GM12872 (cell line): ENCODE data around the gene ATP2B2.

Experiments used
- TF ChIP-seq, protein P1 (sequence below): IDR thresholded peaks from 3 replicates; pipeline ENCODE4 v1.5.1; 2011; ENCODE audit warnings: low read depth, mild to moderate bottlenecking, low read length, moderate library complexity; ENCODE audit not compliant: insufficient read depth

The ATP2B2 gene

GRCh38 chr3:10401990-10402761 is 103.2 kb downstream of the ATP2B2 start:
- TF ChIP-seq, protein P1, sequence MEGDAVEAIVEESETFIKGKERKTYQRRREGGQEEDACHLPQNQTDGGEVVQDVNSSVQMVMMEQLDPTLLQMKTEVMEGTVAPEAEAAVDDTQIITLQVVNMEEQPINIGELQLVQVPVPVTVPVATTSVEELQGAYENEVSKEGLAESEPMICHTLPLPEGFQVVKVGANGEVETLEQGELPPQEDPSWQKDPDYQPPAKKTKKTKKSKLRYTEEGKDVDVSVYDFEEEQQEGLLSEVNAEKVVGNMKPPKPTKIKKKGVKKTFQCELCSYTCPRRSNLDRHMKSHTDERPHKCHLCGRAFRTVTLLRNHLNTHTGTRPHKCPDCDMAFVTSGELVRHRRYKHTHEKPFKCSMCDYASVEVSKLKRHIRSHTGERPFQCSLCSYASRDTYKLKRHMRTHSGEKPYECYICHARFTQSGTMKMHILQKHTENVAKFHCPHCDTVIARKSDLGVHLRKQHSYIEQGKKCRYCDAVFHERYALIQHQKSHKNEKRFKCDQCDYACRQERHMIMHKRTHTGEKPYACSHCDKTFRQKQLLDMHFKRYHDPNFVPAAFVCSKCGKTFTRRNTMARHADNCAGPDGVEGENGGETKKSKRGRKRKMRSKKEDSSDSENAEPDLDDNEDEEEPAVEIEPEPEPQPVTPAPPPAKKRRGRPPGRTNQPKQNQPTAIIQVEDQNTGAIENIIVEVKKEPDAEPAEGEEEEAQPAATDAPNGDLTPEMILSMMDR = no peak

- TF ChIP-seq, protein P1 = no peak
These were observed 104.5 kb downstream of the ATP2B2 start for GRCh38 chr3:10400749-10401495.

- TF ChIP-seq, protein P1 = no peak
These were observed 105.2 kb downstream of the ATP2B2 start for GRCh38 chr3:10400050-10400748.

- TF ChIP-seq, protein P1 = no peak
These were observed 105.8 kb downstream of the ATP2B2 start for GRCh38 chr3:10399634-10400033.

DNA sequence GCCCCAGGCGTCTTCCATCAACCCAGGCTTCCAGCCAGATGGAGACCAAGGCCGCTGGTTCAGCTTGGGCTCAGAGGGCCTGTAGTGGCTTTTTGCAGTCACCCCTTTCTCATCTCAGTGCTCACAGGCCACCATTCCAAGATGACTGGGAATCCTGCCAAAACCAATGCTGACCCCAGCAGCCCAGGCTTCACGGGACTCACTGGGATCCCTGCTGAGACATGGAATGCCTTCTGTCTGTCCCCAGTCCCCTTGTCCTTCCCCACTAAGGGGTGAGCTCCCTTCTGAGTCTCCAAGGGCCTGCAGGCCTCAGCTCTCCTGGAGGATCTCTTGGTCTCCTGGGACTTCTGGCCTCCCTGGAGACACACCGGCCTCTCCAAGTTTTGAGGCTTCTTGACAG is 107.0 kb downstream of the ATP2B2 start:
- TF ChIP-seq, protein P1 = no peak

- TF ChIP-seq, protein P1 = no peak
These were observed 107.5 kb downstream of the ATP2B2 start for GRCh38 chr3:10397879-10398278.

GRCh38 chr3:10396931-10397330 is 108.5 kb downstream of the ATP2B2 start:
- TF ChIP-seq, protein P1 = no peak
